ENCODE measurements around the gene ZDHHC17.
A peak's percentile ranks its signal among the peaks of the same experiment; 100 is the strongest.

The ZDHHC17 gene

DNA sequence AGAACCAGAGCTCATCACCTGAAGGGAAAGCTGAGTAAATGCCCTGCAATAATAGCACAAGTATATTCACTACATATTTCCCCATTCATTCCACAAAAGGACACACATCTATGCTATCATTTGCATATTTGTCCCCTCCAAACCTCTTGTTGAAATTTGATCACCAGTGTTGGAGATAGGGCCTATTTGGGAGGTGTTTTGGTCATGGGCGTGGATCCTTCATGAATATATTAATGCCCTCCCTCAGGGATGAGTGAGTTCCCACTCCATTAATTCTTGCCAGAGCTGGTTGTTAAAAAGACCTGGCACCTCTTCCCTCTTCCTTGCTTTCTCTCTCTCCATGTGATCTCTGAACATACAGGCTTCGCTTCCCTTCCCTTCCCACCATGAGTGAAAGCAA is 18.6 kb upstream of the ZDHHC17 start:
- Histone ChIP-seq H3K27me3 (replicated peaks in 2 of 5; ENCODE audit: control insufficient read depth in 4 of 5, insufficient read depth in 5 of 5, low read length in 4 of 5) (no peaks in the 10 kb centered on the region), H3K27ac (ENCODE audit: insufficient read depth in 1 of 2, low read depth in 1 of 2, low read length in 2 of 2, poor library complexity in 1 of 2, severe bottlenecking in 2 of 2) (no peak overlapping the region), H3K4me3 (ENCODE audit: control insufficient read depth in 1 of 7, extremely low read depth in 1 of 7, insufficient read depth in 4 of 7, low read depth in 2 of 7, low read length in 6 of 7) (no peak overlapping the region), H3K9me3 (ENCODE audit: control extremely low read depth in 1 of 5, control insufficient read depth in 4 of 5, insufficient read depth in 2 of 5, low read depth in 1 of 5, low read length in 4 of 5) (no peaks in the 10 kb centered on the region), H3K36me3 (ENCODE audit: control insufficient read depth in 4 of 4, insufficient read depth in 4 of 4, low read length in 3 of 4) (no peaks in the 10 kb centered on the region), H3K4me1 (ENCODE audit: control extremely low read depth in 1 of 4, control insufficient read depth in 4 of 4, insufficient read depth in 4 of 4, low read length in 3 of 4) (no peaks in the 10 kb centered on the region)
- DNase-seq: no peak
- WGBS (ENCODE audit: insufficient coverage): 100% methylated on average over 2 of the region's 2 CpGs
- ChIA-PET CTCF (interaction anchor here (0.5 kb wide), 1 partner anchor 57 kb away, joined by 3 read pairs; no protein-coding TSS in a partner anchor), POLR2A (no interaction called here)

- CTCF ChIA-PET: interaction anchor here (0.6 to 2.5 kb wide), 2 partner anchors 17 to 1304 kb away, joined by 3 to 7 read pairs; partner anchors contain the start of gene ZDHHC17
- DNase-seq: no peak
- WGBS (ENCODE audit: insufficient coverage): 100% methylated on average over 1 of the region's 1 CpG
- H3K27ac ChIP-seq (ENCODE audit: insufficient read depth in 1 of 2, low read depth in 1 of 2, low read length in 2 of 2, poor library complexity in 1 of 2, severe bottlenecking in 2 of 2): no peak overlapping the region
- H3K9me3 ChIP-seq (ENCODE audit: control extremely low read depth in 1 of 5, control insufficient read depth in 4 of 5, insufficient read depth in 2 of 5, low read depth in 1 of 5, low read length in 4 of 5): no peaks in the 10 kb centered on the region
- POLR2A ChIA-PET: no interaction called here
- no peaks in the 10 kb centered on the region for H3K36me3 ChIP-seq (ENCODE audit: control insufficient read depth in 4 of 4, insufficient read depth in 4 of 4, low read length in 3 of 4)
- no peaks in the 10 kb centered on the region for H3K27me3 ChIP-seq (replicated peaks in 2 of 5; ENCODE audit: control insufficient read depth in 4 of 5, insufficient read depth in 5 of 5, low read length in 4 of 5)
- no peaks in the 10 kb centered on the region for H3K4me1 ChIP-seq (ENCODE audit: control extremely low read depth in 1 of 4, control insufficient read depth in 4 of 4, insufficient read depth in 4 of 4, low read length in 3 of 4)
- H3K4me3 ChIP-seq (ENCODE audit: control insufficient read depth in 1 of 7, extremely low read depth in 1 of 7, insufficient read depth in 4 of 7, low read depth in 2 of 7, low read length in 6 of 7): no peak overlapping the region
These were observed 17.4 kb upstream of the ZDHHC17 start for GRCh38 chr12:76746516-76746915.

GRCh38 chr12:76747245-76747644 is 16.7 kb upstream of the ZDHHC17 start:
- Histone ChIP-seq H3K36me3 (ENCODE audit: control insufficient read depth in 4 of 4, insufficient read depth in 4 of 4, low read length in 3 of 4) (no peaks in the 10 kb centered on the region), H3K27ac (ENCODE audit: insufficient read depth in 1 of 2, low read depth in 1 of 2, low read length in 2 of 2, poor library complexity in 1 of 2, severe bottlenecking in 2 of 2) (no peak overlapping the region), H3K9me3 (ENCODE audit: control extremely low read depth in 1 of 5, control insufficient read depth in 4 of 5, insufficient read depth in 2 of 5, low read depth in 1 of 5, low read length in 4 of 5) (no peaks in the 10 kb centered on the region), H3K4me1 (ENCODE audit: control extremely low read depth in 1 of 4, control insufficient read depth in 4 of 4, insufficient read depth in 4 of 4, low read length in 3 of 4) (no peaks in the 10 kb centered on the region), H3K27me3 (replicated peaks in 2 of 5; ENCODE audit: control insufficient read depth in 4 of 5, insufficient read depth in 5 of 5, low read length in 4 of 5) (no peaks in the 10 kb centered on the region), H3K4me3 (ENCODE audit: control insufficient read depth in 1 of 7, extremely low read depth in 1 of 7, insufficient read depth in 4 of 7, low read depth in 2 of 7, low read length in 6 of 7) (no peak overlapping the region)
- DNase-seq: no peak
- ChIA-PET POLR2A (no interaction called here), CTCF (interaction anchor here (2.5 kb wide), 1 partner anchor 16 kb away, joined by 7 read pairs; the partner anchor contains the start of gene ZDHHC17)
- no CpG with 5 or more reads among the region's 2 CpGs for WGBS (ENCODE audit: insufficient coverage)

DNA sequence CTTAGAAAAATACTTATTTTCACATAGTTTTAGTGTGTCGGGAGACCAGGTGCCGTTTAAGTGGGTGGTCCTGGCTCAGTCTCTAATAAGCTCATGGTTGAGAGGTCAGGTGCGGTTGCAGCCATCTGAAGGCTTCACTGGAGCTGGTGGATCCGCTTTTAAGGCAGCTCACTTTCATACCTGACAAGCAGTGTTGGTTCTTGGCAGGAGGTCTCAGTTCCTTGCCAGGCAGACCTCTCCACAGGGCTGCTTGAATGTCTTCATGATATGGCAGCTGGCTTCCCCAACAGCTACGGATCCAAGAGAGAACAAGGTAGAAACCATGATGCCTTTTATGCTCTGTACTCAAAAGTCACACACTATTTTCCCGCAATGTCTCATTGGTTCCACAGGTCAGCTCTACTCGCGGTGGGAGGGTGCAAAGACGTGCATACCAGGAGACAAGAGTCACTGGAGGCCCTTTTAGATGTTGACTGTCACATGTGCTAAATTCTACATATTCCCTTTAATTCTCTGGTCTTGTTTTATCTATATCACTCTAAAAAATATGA is 8.0 kb upstream of the ZDHHC17 start:
- Histone ChIP-seq H3K36me3 (ENCODE audit: control insufficient read depth in 4 of 4, insufficient read depth in 4 of 4, low read length in 3 of 4) (no peaks in the 10 kb centered on the region), H3K4me3 (ENCODE audit: control insufficient read depth in 1 of 7, extremely low read depth in 1 of 7, insufficient read depth in 4 of 7, low read depth in 2 of 7, low read length in 6 of 7) (no peak overlapping the region), H3K4me1 (ENCODE audit: control extremely low read depth in 1 of 4, control insufficient read depth in 4 of 4, insufficient read depth in 4 of 4, low read length in 3 of 4) (no peaks in the 10 kb centered on the region), H3K27ac (ENCODE audit: insufficient read depth in 1 of 2, low read depth in 1 of 2, low read length in 2 of 2, poor library complexity in 1 of 2, severe bottlenecking in 2 of 2) (no peak overlapping the region), H3K9me3 (ENCODE audit: control extremely low read depth in 1 of 5, control insufficient read depth in 4 of 5, insufficient read depth in 2 of 5, low read depth in 1 of 5, low read length in 4 of 5) (no peaks in the 10 kb centered on the region), H3K27me3 (replicated peaks in 2 of 5; ENCODE audit: control insufficient read depth in 4 of 5, insufficient read depth in 5 of 5, low read length in 4 of 5) (no peaks in the 10 kb centered on the region)
- ChIA-PET POLR2A (no interaction called here), CTCF (interaction anchor here (0.9 kb wide), 1 partner anchor 13 kb away, joined by 3 read pairs; no protein-coding TSS in a partner anchor)
- 97% methylated on average over 9 of the region's 9 CpGs for WGBS (ENCODE audit: insufficient coverage)
- no peak for DNase-seq

DNA sequence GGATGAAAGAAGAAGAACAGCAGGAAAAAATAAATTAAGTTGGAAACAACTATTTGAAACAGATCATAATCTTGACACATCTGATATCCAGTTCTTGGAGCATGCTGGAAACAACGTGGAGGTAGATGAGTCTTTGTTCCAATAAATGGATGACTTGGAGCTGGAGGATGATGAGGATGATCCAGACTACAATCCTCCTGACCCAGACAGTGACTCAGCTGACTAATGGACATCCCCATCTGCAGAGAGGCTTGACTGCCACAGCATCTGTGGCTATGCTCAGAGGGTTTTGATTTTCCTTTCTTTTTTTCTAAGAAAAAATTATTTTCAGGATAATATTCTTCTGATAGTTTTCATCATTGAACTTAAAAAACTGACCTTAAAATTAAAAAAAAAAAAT is 6.2 kb upstream of the ZDHHC17 start:
- H3K27ac ChIP-seq (ENCODE audit: insufficient read depth in 1 of 2, low read depth in 1 of 2, low read length in 2 of 2, poor library complexity in 1 of 2, severe bottlenecking in 2 of 2): no peak overlapping the region
- POLR2A ChIA-PET: no interaction called here
- DNase-seq: no peak

GRCh38 chr12:76762601-76762980 is 1.3 kb upstream of the ZDHHC17 start:
- Histone ChIP-seq H3K4me3 (ENCODE audit: control insufficient read depth in 1 of 7, extremely low read depth in 1 of 7, insufficient read depth in 4 of 7, low read depth in 2 of 7, low read length in 6 of 7) (peak overlapping the region in 1 of 7 experiments; percentile 95), H3K27me3 (replicated peaks in 2 of 5; ENCODE audit: control insufficient read depth in 4 of 5, insufficient read depth in 5 of 5, low read length in 4 of 5) (no peaks in the 10 kb centered on the region), H3K36me3 (ENCODE audit: control insufficient read depth in 4 of 4, insufficient read depth in 4 of 4, low read length in 3 of 4) (no peaks in the 10 kb centered on the region), H3K4me1 (ENCODE audit: control extremely low read depth in 1 of 4, control insufficient read depth in 4 of 4, insufficient read depth in 4 of 4, low read length in 3 of 4) (peaks cover 5 to 29% (median 16%) of the 10 kb centered on the region in 4 experiments), H3K9me3 (ENCODE audit: control extremely low read depth in 1 of 5, control insufficient read depth in 4 of 5, insufficient read depth in 2 of 5, low read depth in 1 of 5, low read length in 4 of 5) (no peaks in the 10 kb centered on the region), H3K27ac (ENCODE audit: insufficient read depth in 1 of 2, low read depth in 1 of 2, low read length in 2 of 2, poor library complexity in 1 of 2, severe bottlenecking in 2 of 2) (no peak overlapping the region)
- WGBS (ENCODE audit: insufficient coverage): 94% methylated on average over 8 of the region's 8 CpGs
- POLR2A ChIA-PET: interaction anchor here (0.6 kb wide), 1 partner anchor 10 kb away, joined by 3 read pairs; no protein-coding TSS in a partner anchor
- DNase-seq: no peak
- CTCF ChIA-PET: interaction anchor here (2.2 kb wide), 1 partner anchor 16 kb away, joined by 7 read pairs; no protein-coding TSS in a partner anchor

More for the DNA sequence above, 6.2 kb upstream of the ZDHHC17 start:
- WGBS (ENCODE audit: insufficient coverage): no CpG with 5 or more reads among the region's 1 CpG
- H3K36me3 ChIP-seq (ENCODE audit: control insufficient read depth in 4 of 4, insufficient read depth in 4 of 4, low read length in 3 of 4): no peaks in the 10 kb centered on the region
- CTCF ChIA-PET: no interaction called here
- no peaks in the 10 kb centered on the region for H3K9me3 ChIP-seq (ENCODE audit: control extremely low read depth in 1 of 5, control insufficient read depth in 4 of 5, insufficient read depth in 2 of 5, low read depth in 1 of 5, low read length in 4 of 5)
- no peaks in the 10 kb centered on the region for H3K4me1 ChIP-seq (ENCODE audit: control extremely low read depth in 1 of 4, control insufficient read depth in 4 of 4, insufficient read depth in 4 of 4, low read length in 3 of 4)
- H3K27me3 ChIP-seq (replicated peaks in 2 of 5; ENCODE audit: control insufficient read depth in 4 of 5, insufficient read depth in 5 of 5, low read length in 4 of 5): no peaks in the 10 kb centered on the region
- H3K4me3 ChIP-seq (ENCODE audit: control insufficient read depth in 1 of 7, extremely low read depth in 1 of 7, insufficient read depth in 4 of 7, low read depth in 2 of 7, low read length in 6 of 7): no peak overlapping the region

DNA sequence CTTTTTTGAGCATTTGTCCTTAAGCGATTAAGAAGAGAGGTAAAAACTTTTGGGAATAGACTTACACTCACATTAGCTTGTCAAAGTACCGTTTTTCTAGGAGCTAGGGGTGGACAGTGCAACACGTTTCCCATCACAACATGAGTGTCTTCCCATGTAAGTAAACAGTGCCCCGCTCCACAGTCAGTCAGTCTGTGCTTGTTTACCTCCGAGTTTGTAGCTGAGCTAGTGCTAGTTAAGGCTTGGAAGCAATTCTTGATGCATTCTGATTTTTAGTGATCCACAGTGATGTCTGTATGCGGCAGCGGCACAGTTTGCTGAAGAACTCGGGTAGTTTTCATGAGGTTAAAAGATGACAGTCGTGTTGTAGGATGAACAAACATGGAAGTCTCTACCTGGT is 941 bp downstream of the ZDHHC17 start:
- Histone ChIP-seq H3K27me3 (replicated peaks in 2 of 5; ENCODE audit: control insufficient read depth in 4 of 5, insufficient read depth in 5 of 5, low read length in 4 of 5) (no peaks in the 10 kb centered on the region), H3K36me3 (ENCODE audit: control insufficient read depth in 4 of 4, insufficient read depth in 4 of 4, low read length in 3 of 4) (no peaks in the 10 kb centered on the region), H3K4me3 (ENCODE audit: control insufficient read depth in 1 of 7, extremely low read depth in 1 of 7, insufficient read depth in 4 of 7, low read depth in 2 of 7, low read length in 6 of 7) (peak overlapping the region; percentile 85 to 99 (median 91)), H3K9me3 (ENCODE audit: control extremely low read depth in 1 of 5, control insufficient read depth in 4 of 5, insufficient read depth in 2 of 5, low read depth in 1 of 5, low read length in 4 of 5) (no peaks in the 10 kb centered on the region), H3K27ac (ENCODE audit: insufficient read depth in 1 of 2, low read depth in 1 of 2, low read length in 2 of 2, poor library complexity in 1 of 2, severe bottlenecking in 2 of 2) (peak overlapping the region; percentile 93 to 97), H3K4me1 (ENCODE audit: control extremely low read depth in 1 of 4, control insufficient read depth in 4 of 4, insufficient read depth in 4 of 4, low read length in 3 of 4) (peaks cover 7 to 29% (median 22%) of the 10 kb centered on the region in 4 experiments)
- 17% methylated on average over 6 of the region's 9 CpGs for WGBS (ENCODE audit: insufficient coverage)
- POLR2A ChIA-PET: no interaction called here
- peak in 1 of 3 donors; percentile 17 for DNase-seq
- CTCF ChIA-PET: interaction anchor here (0.5 to 1.9 kb wide), 5 partner anchors 9 to 616 kb away, joined by 3 to 5 read pairs (median 3); no protein-coding TSS in a partner anchor

All from common myeloid progenitor, CD34-positive (primary cell).